Neuronal stem cell (in vitro differentiated cells): ENCODE measurements around the gene BEND6.

Source experiments
- DNase-seq: peaks from one replicate; pipeline ENCODE4 v3.0.0-alpha.2; 2013; ENCODE audit warnings: low spot score
- H2AFZ ChIP-seq: one replicate; pipeline ENCODE4 v1.6.1; 2013; ENCODE audit warnings: mild to moderate bottlenecking, low read length, inconsistent platforms
- H2AK5ac ChIP-seq: 2 replicates; pipeline ENCODE4 v1.6.1; 2013; ENCODE audit warnings: low read depth, mild to moderate bottlenecking, inconsistent platforms, low read length, moderate library complexity, mixed read lengths
- H2BK120ac ChIP-seq: 2 replicates; pipeline ENCODE4 v1.6.1; 2013; ENCODE audit warnings: low read depth, mild to moderate bottlenecking, inconsistent platforms, low read length, moderate library complexity, mixed read lengths
- H2BK12ac ChIP-seq: one replicate; pipeline ENCODE4 v1.6.1; 2013; ENCODE audit warnings: low read length, inconsistent platforms
- H2BK15ac ChIP-seq: 2 replicates; pipeline ENCODE4 v1.6.1; 2013; ENCODE audit warnings: mild to moderate bottlenecking, low read length, inconsistent platforms, mixed read lengths
- H2BK5ac ChIP-seq: one replicate; pipeline ENCODE4 v1.6.1; 2013; ENCODE audit warnings: inconsistent platforms, mild to moderate bottlenecking, low read length, moderate library complexity
- H3K14ac ChIP-seq: one replicate; pipeline ENCODE4 v1.6.1; 2013; ENCODE audit warnings: low read length, inconsistent platforms
- H3K18ac ChIP-seq: 2 replicates; pipeline ENCODE4 v1.6.1; 2013; ENCODE audit warnings: low read length, inconsistent platforms
- H3K23ac ChIP-seq: 2 replicates; pipeline ENCODE4 v1.6.1; 2013; ENCODE audit warnings: low read depth, mild to moderate bottlenecking, mixed read lengths, low read length, inconsistent platforms; ENCODE audit not compliant: poor library complexity
- H3K27ac ChIP-seq: replicated peaks from 3 replicates; pipeline ENCODE4 v1.5.1; 2013; ENCODE audit warnings: low read length, inconsistent platforms
- H3K27me3 ChIP-seq, 3 experiments: 2 replicates each; pipeline ENCODE4 v1.6.1; 2013; ENCODE audit warnings: low read length in 3 of 3, mild to moderate bottlenecking in 2 of 3, inconsistent platforms in 1 of 3, low read depth in 1 of 3, mixed read lengths in 1 of 3, moderate library complexity in 1 of 3; ENCODE audit not compliant: control insufficient read depth in 3 of 3, insufficient read depth in 3 of 3
- H3K36me3 ChIP-seq, 2 donors: replicated peaks in 1 of 2; 2 replicates each; pipeline ENCODE4 v1.6.1; 2013; ENCODE audit warnings: low read length in 2 of 2; ENCODE audit not compliant: control insufficient read depth in 2 of 2, insufficient read depth in 2 of 2
- H3K4ac ChIP-seq: 2 replicates; pipeline ENCODE4 v1.6.1; 2013; ENCODE audit warnings: inconsistent platforms, mild to moderate bottlenecking, low read length, moderate library complexity
- H3K4me1 ChIP-seq, 2 donors: 1 replicate in 1 of 2; 2 replicates in 1 of 2; pipeline ENCODE4 v1.6.1; 2013; ENCODE audit warnings: low read length in 2 of 2, low read depth in 1 of 2; ENCODE audit not compliant: control insufficient read depth in 2 of 2, insufficient read depth in 1 of 2
- H3K4me2 ChIP-seq: one replicate; pipeline ENCODE4 v1.6.1; 2013; ENCODE audit warnings: mild to moderate bottlenecking, low read length, inconsistent platforms; ENCODE audit not compliant: insufficient read depth, poor library complexity, severe bottlenecking
- H3K4me3 ChIP-seq, 2 donors: 2 replicates each; pipeline ENCODE4 v1.5.1; 2013; ENCODE audit warnings: low read length in 2 of 2, mild to moderate bottlenecking in 2 of 2, inconsistent platforms in 1 of 2, moderate library complexity in 1 of 2
- H3K79me1 ChIP-seq: one replicate; pipeline ENCODE4 v1.6.1; 2013; ENCODE audit warnings: low read depth, mild to moderate bottlenecking, inconsistent platforms, low read length, moderate library complexity
- H3K9ac ChIP-seq: one replicate; pipeline ENCODE4 v1.6.1; 2013; ENCODE audit warnings: mild to moderate bottlenecking, low read depth, low read length, inconsistent platforms; ENCODE audit not compliant: poor library complexity
- H3K9me3 ChIP-seq, 2 donors: replicated peaks in 1 of 2; 2 replicates each; pipeline versions ENCODE3 to v1.6.1; 2013; ENCODE audit warnings: low read length in 2 of 2, mild to moderate bottlenecking in 2 of 2, inconsistent platforms in 1 of 2, low read depth in 1 of 2, mixed read lengths in 1 of 2, moderate library complexity in 1 of 2; ENCODE audit not compliant: control insufficient read depth in 2 of 2, insufficient read depth in 1 of 2
- H4K8ac ChIP-seq: one replicate; pipeline ENCODE4 v1.6.1; 2013; ENCODE audit warnings: low read depth, mild to moderate bottlenecking, inconsistent platforms, low read length, moderate library complexity
- H4K91ac ChIP-seq: one replicate; pipeline ENCODE4 v1.6.1; 2013; ENCODE audit warnings: low read length, low read depth, mild to moderate bottlenecking, inconsistent platforms; ENCODE audit not compliant: poor library complexity
- WGBS, 2 donors: extraction: QIAGEN DNeasy Blood & Tissue Kit; methylation state at CpG; one replicate each; pipeline ENCODE4 v1.1.7; 2013; ENCODE audit warnings: missing lambda C conversion rate in 2 of 2, mixed read lengths in 1 of 2; ENCODE audit not compliant: insufficient read length in 2 of 2, insufficient replicate concordance in 1 of 2; ENCODE audit errors: extremely low coverage in 2 of 2; 5-methylcytosine and 5-hydroxymethylcytosine counted together

The BEND6 gene

GRCh38 chr6:57026001-57026400 is 71.1 kb downstream of the BEND6 start:
- Histone ChIP-seq H3K4me2 (no peak overlapping the region), H3K4me1 (no peaks in the 10 kb centered on the region), H3K4me3 (no peak overlapping the region), H3K4ac (no peak overlapping the region), H2AFZ (no peak overlapping the region), H2AK5ac (no peak overlapping the region), H2BK5ac (no peak overlapping the region), H3K18ac (no peak overlapping the region), H3K23ac (no peak overlapping the region), H2BK12ac (no peak overlapping the region), H3K9me3 (peaks cover 0 to 3% of the 10 kb centered on the region in 2 donors), H3K14ac (no peak overlapping the region), H3K27me3 (no peaks in the 10 kb centered on the region), H2BK120ac (no peak overlapping the region), H3K9ac (no peak overlapping the region), H3K27ac (no peak overlapping the region), H3K36me3 (no peaks in the 10 kb centered on the region), H4K91ac (no peak overlapping the region), H3K79me1 (no peaks in the 10 kb centered on the region), H2BK15ac (no peak overlapping the region), H4K8ac (no peak overlapping the region)
- WGBS, 2 donors: no CpG with 5 or more reads among the region's 1 CpG
- no peak for DNase-seq

GRCh38 chr6:57027301-57027700 is 72.4 kb downstream of the BEND6 start:
- DNase-seq: no peak
- H3K18ac ChIP-seq: no peak overlapping the region
- H3K4ac ChIP-seq: no peak overlapping the region
- H2BK120ac ChIP-seq: no peak overlapping the region
- H3K27me3 ChIP-seq: peaks cover 0 to 7% (median 0%) of the 10 kb centered on the region in 3 experiments
- no peak overlapping the region for H2AK5ac ChIP-seq
- H3K79me1 ChIP-seq: no peaks in the 10 kb centered on the region
- no peak overlapping the region for H3K23ac ChIP-seq
- H4K91ac ChIP-seq: no peak overlapping the region
- H3K4me1 ChIP-seq: no peaks in the 10 kb centered on the region
- H2BK12ac ChIP-seq: no peak overlapping the region
- H3K9ac ChIP-seq: no peak overlapping the region
- no peak overlapping the region for H3K4me2 ChIP-seq
- H3K9me3 ChIP-seq: peaks cover 0 to 3% of the 10 kb centered on the region in 2 donors
- H3K14ac ChIP-seq: no peak overlapping the region
- H2BK15ac ChIP-seq: no peak overlapping the region
- H2AFZ ChIP-seq: no peak overlapping the region
- no peak overlapping the region for H3K4me3 ChIP-seq
- no peak overlapping the region for H4K8ac ChIP-seq
- no CpG with 5 or more reads among the region's 3 CpGs for WGBS, 2 donors
- no peaks in the 10 kb centered on the region for H3K36me3 ChIP-seq
- H2BK5ac ChIP-seq: no peak overlapping the region
- H3K27ac ChIP-seq: no peak overlapping the region

GRCh38 chr6:57029213-57029612 is 74.3 kb downstream of the BEND6 start:
- Histone ChIP-seq H3K4ac (no peak overlapping the region), H3K4me2 (no peak overlapping the region), H3K23ac (no peak overlapping the region), H3K4me1 (no peaks in the 10 kb centered on the region), H3K27ac (no peak overlapping the region), H2AFZ (no peak overlapping the region), H2AK5ac (no peak overlapping the region), H4K8ac (no peak overlapping the region), H2BK120ac (no peak overlapping the region), H3K79me1 (no peaks in the 10 kb centered on the region), H3K36me3 (no peaks in the 10 kb centered on the region), H2BK5ac (no peak overlapping the region), H3K9me3 (peaks cover 0 to 3% of the 10 kb centered on the region in 2 donors), H4K91ac (no peak overlapping the region), H2BK12ac (no peak overlapping the region), H3K4me3 (no peak overlapping the region), H3K9ac (no peak overlapping the region), H3K18ac (no peak overlapping the region), H3K27me3 (peaks cover 0 to 14% (median 0%) of the 10 kb centered on the region in 3 experiments), H3K14ac (no peak overlapping the region), H2BK15ac (no peak overlapping the region)
- DNase-seq: no peak
- WGBS, 2 donors: no CpG with 5 or more reads among the region's 9 CpGs

- Histone ChIP-seq H4K91ac (no peak overlapping the region), H4K8ac (no peak overlapping the region), H3K4ac (no peak overlapping the region), H3K27me3 (peaks cover 0 to 33% (median 0%) of the 10 kb centered on the region in 3 experiments), H2AK5ac (no peak overlapping the region), H3K27ac (no peak overlapping the region), H3K18ac (no peak overlapping the region), H2AFZ (no peak overlapping the region), H2BK15ac (no peak overlapping the region), H3K23ac (no peak overlapping the region), H2BK5ac (no peak overlapping the region), H2BK120ac (no peak overlapping the region), H3K9me3 (no peaks in the 10 kb centered on the region), H3K4me3 (no peak overlapping the region), H3K36me3 (no peaks in the 10 kb centered on the region), H3K4me2 (no peak overlapping the region), H3K14ac (no peak overlapping the region), H2BK12ac (no peak overlapping the region), H3K4me1 (no peaks in the 10 kb centered on the region), H3K9ac (no peak overlapping the region), H3K79me1 (no peaks in the 10 kb centered on the region)
- WGBS, 2 donors: no CpG with 5 or more reads among the region's 3 CpGs
- no peak for DNase-seq
Observed at GRCh38 chr6:57033228-57033627, 78.3 kb downstream of the BEND6 start.
